OCI-LY3 (cell line): ENCODE results near the gene ATG14.

Experiments
- H2AFZ ChIP-seq: fragments of 200-600, 300-600 bp; shearing (Covaris generic); 2 replicates; pipeline ENCODE4 v1.6.0; 2014; ENCODE audit warnings: antibody characterized with exemption, low read depth, low read length
- H3K27ac ChIP-seq: fragments of 200-600, 300-600 bp; sonication (generic); 2 replicates; pipeline ENCODE4 v1.5.1; 2014; ENCODE audit warnings: mild to moderate bottlenecking, low read length, moderate library complexity, mixed read lengths
- H3K27me3 ChIP-seq: fragments of 200-600, 300-600 bp; sonication (generic); 2 replicates; pipeline ENCODE4 v1.6.1; 2014; ENCODE audit warnings: low read depth, low read length, mixed read lengths
- H3K36me3 ChIP-seq: fragments of 200-600, 300-600 bp; sonication (generic); replicated peaks from 2 replicates; pipeline ENCODE3; 2014; ENCODE audit warnings: low read depth, low read length, mixed read lengths
- H3K4me1 ChIP-seq: fragments of 300-600, 200-600 bp; sonication (generic); 2 replicates; pipeline ENCODE4 v1.6.1; 2014; ENCODE audit warnings: low read length, mixed read lengths
- H3K4me2 ChIP-seq: fragments of 200-600, 300-600 bp; sonication (generic); 2 replicates; pipeline ENCODE4 v1.6.1; 2014; ENCODE audit warnings: low read length, mixed read lengths
- H3K4me3 ChIP-seq: fragments of 300-600, 200-600 bp; sonication (generic); 2 replicates; pipeline ENCODE4 v1.5.1; 2014; ENCODE audit warnings: antibody characterized with exemption, mild to moderate bottlenecking, low read length, moderate library complexity
- H3K79me2 ChIP-seq: fragments of 300-600, 200-600 bp; shearing (Covaris generic); 2 replicates; pipeline ENCODE4 v1.6.1; 2014; ENCODE audit warnings: mild to moderate bottlenecking, low read length, mixed read lengths
- H3K9ac ChIP-seq: fragments of 300-600, 200-600 bp; shearing (Covaris generic); 2 replicates; pipeline ENCODE4 v1.6.0; 2014; ENCODE audit warnings: mild to moderate bottlenecking, low read length, moderate library complexity
- H3K9me3 ChIP-seq: fragments of 200-600, 300-600 bp; shearing (Covaris generic); 2 replicates; pipeline ENCODE4 v1.6.1; 2014; ENCODE audit warnings: low read length, mixed read lengths; ENCODE audit not compliant: insufficient read depth
- H4K20me1 ChIP-seq: fragments of 200-600, 300-600 bp; sonication (generic); 2 replicates; pipeline ENCODE4 v1.6.1; 2016; ENCODE audit warnings: low read length, mixed read lengths; ENCODE audit not compliant: insufficient read depth
- CTCF ChIP-seq: fragments of 200-600, 300-600 bp; sonication (generic); IDR thresholded peaks from 2 replicates; pipeline ENCODE4 v1.5.1; 2014; ENCODE audit warnings: antibody characterized with exemption, low read length, low read depth
- EZH2phosphoT487 ChIP-seq: fragments of 200-600 bp; shearing (Covaris generic); IDR thresholded peaks from 2 replicates; pipeline ENCODE4 v1.6.1; 2018; ENCODE audit warnings: antibody characterized with exemption, mixed run types, low read depth

ATG14 gene

GRCh38 chr14:55352201-55352600, 59.4 kb downstream of the ATG14 start:
- peaks cover 17% of the 10 kb centered on the region; the same call in 1 of the 2 replicates for H4K20me1 ChIP-seq
- no peak overlapping the region for H3K4me3 ChIP-seq
- H3K79me2 ChIP-seq = peaks cover 17% of the 10 kb centered on the region
- H3K4me1 ChIP-seq = peaks cover 26% of the 10 kb centered on the region
- no peaks in the 10 kb centered on the region for H3K27me3 ChIP-seq
- H3K4me2 ChIP-seq = no peak overlapping the region
- H3K9me3 ChIP-seq = no peaks in the 10 kb centered on the region
- H2AFZ ChIP-seq = no peak overlapping the region
- no peak for TF ChIP-seq EZH2phosphoT487
- no peak for TF ChIP-seq CTCF
- peaks cover 26% of the 10 kb centered on the region for H3K36me3 ChIP-seq
- no peak overlapping the region for H3K9ac ChIP-seq
- H3K27ac ChIP-seq = no peak overlapping the region

GRCh38 chr14:55351111-55351510, 60.5 kb downstream of the ATG14 start:
- H3K36me3 ChIP-seq = peaks cover 26% of the 10 kb centered on the region
- no peaks in the 10 kb centered on the region for H3K27me3 ChIP-seq
- peaks cover 26% of the 10 kb centered on the region for H3K4me1 ChIP-seq
- no peak overlapping the region for H3K9ac ChIP-seq
- H3K27ac ChIP-seq = no peak overlapping the region
- H3K79me2 ChIP-seq = peaks cover 27% of the 10 kb centered on the region
- H4K20me1 ChIP-seq = peaks cover 28% of the 10 kb centered on the region; the same call in 1 of the 2 replicates
- no peaks in the 10 kb centered on the region for H3K9me3 ChIP-seq
- no peak for TF ChIP-seq EZH2phosphoT487
- TF ChIP-seq CTCF = no peak
- H3K4me3 ChIP-seq = no peak overlapping the region
- H2AFZ ChIP-seq = no peak overlapping the region
- no peak overlapping the region for H3K4me2 ChIP-seq

- H3K9ac ChIP-seq = no peak overlapping the region
- no peak for TF ChIP-seq EZH2phosphoT487
- H3K27me3 ChIP-seq = no peaks in the 10 kb centered on the region
- no peak overlapping the region for H3K4me3 ChIP-seq
- no peak overlapping the region for H3K27ac ChIP-seq
- H2AFZ ChIP-seq = no peak overlapping the region
- H3K36me3 ChIP-seq = peaks cover 24% of the 10 kb centered on the region
- peaks cover 30% of the 10 kb centered on the region; the same call in 1 of the 2 replicates for H4K20me1 ChIP-seq
- H3K9me3 ChIP-seq = no peaks in the 10 kb centered on the region
- peaks cover 30% of the 10 kb centered on the region for H3K79me2 ChIP-seq
- no peak overlapping the region for H3K4me2 ChIP-seq
- H3K4me1 ChIP-seq = peaks cover 26% of the 10 kb centered on the region
Observed at GRCh38 chr14:55350461-55350860, 61.2 kb downstream of the ATG14 start.

GRCh38 chr14:55349565-55349964, 62.1 kb downstream of the ATG14 start:
- H3K27ac ChIP-seq = peak overlapping the region; percentile 60
- H3K4me3 ChIP-seq = peak overlapping the region; percentile 64
- H2AFZ ChIP-seq = no peak overlapping the region
- peak overlapping the region; percentile 26; the same call in 1 of the 2 replicates for H3K9ac ChIP-seq
- H3K9me3 ChIP-seq = no peaks in the 10 kb centered on the region
- H3K27me3 ChIP-seq = no peaks in the 10 kb centered on the region
- peaks cover 24% of the 10 kb centered on the region for H3K36me3 ChIP-seq
- peaks cover 39% of the 10 kb centered on the region for H3K79me2 ChIP-seq
- peaks cover 36% of the 10 kb centered on the region; the same call in 1 of the 2 replicates for H4K20me1 ChIP-seq
- peak overlapping the region; percentile 78 for H3K4me2 ChIP-seq
- H3K4me1 ChIP-seq = peaks cover 26% of the 10 kb centered on the region
- no peak for TF ChIP-seq EZH2phosphoT487
- no peak for TF ChIP-seq CTCF
